Osteoblast (primary cell): ENCODE data around the gene RAB24. TPM values are rescaled to one million over a fixed set of nuclear protein-coding genes. Genes with fewer than 3 reads are reported as not detected.

ENCODE experiments used
- DNase-seq: peaks from one replicate; pipeline ENCODE4 v3.0.0; 2011; ENCODE audit warnings: low spot score, mixed read lengths; ENCODE audit not compliant: insufficient read length; ENCODE audit errors: missing footprints
- H2AFZ ChIP-seq: 2 replicates; pipeline ENCODE4 v1.6.0; 2011; ENCODE audit warnings: mild to moderate bottlenecking, low read length
- H3K27ac ChIP-seq: 2 replicates; pipeline ENCODE4 v1.5.1; 2011; ENCODE audit warnings: mild to moderate bottlenecking, low read depth, low read length, moderate library complexity
- H3K27me3 ChIP-seq: 2 replicates; pipeline ENCODE4 v1.6.0; 2012; ENCODE audit warnings: mild to moderate bottlenecking, control low read depth, inconsistent platforms, low read length, moderate library complexity; ENCODE audit not compliant: insufficient read depth
- H3K36me3 ChIP-seq: 2 replicates; pipeline ENCODE4 v1.5.1; 2011; ENCODE audit warnings: mild to moderate bottlenecking, low read length, control low read depth, moderate library complexity; ENCODE audit not compliant: insufficient read depth
- H3K4me1 ChIP-seq: 2 replicates; pipeline ENCODE4 v1.5.1; 2011; ENCODE audit warnings: mild to moderate bottlenecking, low read length, control low read depth, moderate library complexity; ENCODE audit not compliant: insufficient read depth
- H3K4me2 ChIP-seq: 2 replicates; pipeline ENCODE4 v1.6.0; 2011; ENCODE audit warnings: mild to moderate bottlenecking, low read length; ENCODE audit not compliant: insufficient read depth
- H3K4me3 ChIP-seq: fragments of 200-600 bp; sonication (generic); 3 replicates; pipeline ENCODE4 v1.5.1; 2012; ENCODE audit warnings: mild to moderate bottlenecking, low read length, inconsistent platforms; ENCODE audit not compliant: insufficient read depth
- H3K79me2 ChIP-seq: 2 replicates; pipeline ENCODE4 v1.6.0; 2012; ENCODE audit warnings: mild to moderate bottlenecking, low read length, control low read depth, inconsistent platforms; ENCODE audit not compliant: insufficient read depth
- H3K9me3 ChIP-seq: 2 replicates; pipeline ENCODE4 v1.5.1; 2011; ENCODE audit warnings: low read depth, low read length, control low read depth
- H4K20me1 ChIP-seq: 2 replicates; pipeline ENCODE4 v1.6.0; 2012; ENCODE audit warnings: mild to moderate bottlenecking, low read length, control low read depth; ENCODE audit not compliant: insufficient read depth
- total RNA-seq: library from RNA; depleted of rRNA; stranded (reverse); fragments of >200 nt; gene quantifications from 2 replicates; pipeline ENCODE4 v1.2.3, GENCODE V29; 2012
- TF ChIP-seq, protein P1 (sequence below): IDR thresholded peaks from 2 replicates; pipeline ENCODE4 v1.5.1; 2011; ENCODE audit warnings: mild to moderate bottlenecking, low read depth, low read length, moderate library complexity; ENCODE audit errors: extremely low read depth

RAB24 gene
- total RNA-seq, 1 donor = 22.8 TPM

DNA sequence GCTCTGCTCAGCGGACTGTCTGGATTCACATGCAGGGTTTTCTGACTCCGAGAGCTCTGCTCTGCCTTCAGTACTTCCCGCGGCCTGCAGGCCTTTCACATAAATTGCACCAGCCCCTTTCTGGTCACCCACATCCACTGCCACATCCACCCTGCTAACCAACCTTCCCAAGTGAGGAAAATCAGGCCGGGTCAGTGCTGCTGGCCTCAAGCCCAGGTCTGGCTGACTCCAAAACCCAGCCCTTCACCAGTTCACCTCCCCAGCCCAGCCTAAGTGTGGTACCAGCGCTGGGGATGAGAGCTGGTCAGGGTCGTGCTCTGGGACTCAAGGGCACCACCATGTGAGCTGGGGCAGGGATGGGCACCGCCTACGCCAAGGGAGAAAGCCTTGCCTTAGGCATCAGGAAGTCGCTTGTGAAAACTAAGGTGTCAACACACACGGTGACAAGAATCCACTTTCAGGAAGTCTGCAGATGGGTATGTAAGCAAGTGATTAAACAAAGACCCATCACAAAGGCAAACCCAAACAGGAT, 35.7 kb upstream of the RAB24 start:
- TF ChIP-seq, protein P1, sequence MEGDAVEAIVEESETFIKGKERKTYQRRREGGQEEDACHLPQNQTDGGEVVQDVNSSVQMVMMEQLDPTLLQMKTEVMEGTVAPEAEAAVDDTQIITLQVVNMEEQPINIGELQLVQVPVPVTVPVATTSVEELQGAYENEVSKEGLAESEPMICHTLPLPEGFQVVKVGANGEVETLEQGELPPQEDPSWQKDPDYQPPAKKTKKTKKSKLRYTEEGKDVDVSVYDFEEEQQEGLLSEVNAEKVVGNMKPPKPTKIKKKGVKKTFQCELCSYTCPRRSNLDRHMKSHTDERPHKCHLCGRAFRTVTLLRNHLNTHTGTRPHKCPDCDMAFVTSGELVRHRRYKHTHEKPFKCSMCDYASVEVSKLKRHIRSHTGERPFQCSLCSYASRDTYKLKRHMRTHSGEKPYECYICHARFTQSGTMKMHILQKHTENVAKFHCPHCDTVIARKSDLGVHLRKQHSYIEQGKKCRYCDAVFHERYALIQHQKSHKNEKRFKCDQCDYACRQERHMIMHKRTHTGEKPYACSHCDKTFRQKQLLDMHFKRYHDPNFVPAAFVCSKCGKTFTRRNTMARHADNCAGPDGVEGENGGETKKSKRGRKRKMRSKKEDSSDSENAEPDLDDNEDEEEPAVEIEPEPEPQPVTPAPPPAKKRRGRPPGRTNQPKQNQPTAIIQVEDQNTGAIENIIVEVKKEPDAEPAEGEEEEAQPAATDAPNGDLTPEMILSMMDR = no peak
- peaks cover 39% of the 10 kb centered on the region for H3K36me3 ChIP-seq
- H3K27me3 ChIP-seq = no peaks in the 10 kb centered on the region
- H3K27ac ChIP-seq = no peak overlapping the region
- H3K4me1 ChIP-seq = no peaks in the 10 kb centered on the region
- H3K4me2 ChIP-seq = no peak overlapping the region
- H3K4me3 ChIP-seq = no peak overlapping the region
- H3K9me3 ChIP-seq = no peaks in the 10 kb centered on the region
- no peak overlapping the region for H2AFZ ChIP-seq
- peaks cover 17% of the 10 kb centered on the region for H4K20me1 ChIP-seq
- H3K79me2 ChIP-seq = peaks cover 44% of the 10 kb centered on the region
- peak; percentile 39 for DNase-seq

DNA sequence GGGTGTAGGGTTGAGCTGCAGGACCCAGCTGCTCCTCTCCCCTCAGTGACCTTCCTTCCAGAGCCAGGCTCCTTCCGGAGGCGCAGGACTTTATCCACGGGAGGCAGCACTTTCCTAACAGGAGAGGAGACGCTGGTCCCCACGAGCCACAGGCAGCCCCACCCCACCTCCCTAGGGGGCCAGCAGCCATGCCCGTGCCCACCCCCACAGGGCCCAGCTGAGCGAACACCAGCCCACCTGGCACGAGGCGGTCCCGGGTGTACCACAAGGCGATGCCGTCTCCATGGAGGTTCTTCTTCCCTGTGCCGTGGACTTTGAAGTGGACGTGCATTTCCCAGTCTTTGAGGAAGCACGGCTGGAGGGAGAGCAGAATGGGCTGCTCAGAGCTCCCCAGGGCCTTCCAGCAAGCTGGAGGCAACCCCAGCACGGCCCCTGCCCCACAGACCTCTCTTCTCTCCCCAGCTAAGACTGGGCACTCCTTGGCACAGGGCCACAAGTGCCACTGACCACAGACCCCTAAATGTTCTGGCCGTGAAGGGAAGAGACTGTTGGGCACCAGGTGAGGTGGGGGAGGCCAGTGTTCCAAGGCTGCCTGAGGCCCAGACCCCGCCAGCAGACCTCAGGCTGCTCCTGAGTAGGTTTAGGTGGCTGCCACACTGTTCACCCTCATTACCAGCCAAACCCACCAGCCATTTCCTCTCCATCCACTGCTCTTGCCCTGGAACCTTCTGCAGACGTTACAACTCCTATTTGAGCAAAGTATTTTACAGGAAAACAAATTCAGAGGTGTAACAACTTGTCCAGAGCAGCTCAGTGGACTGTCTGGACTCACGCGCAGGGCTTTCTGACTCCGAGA, 35.0 kb upstream of the RAB24 start:
- H3K36me3 ChIP-seq = peaks cover 41% of the 10 kb centered on the region
- peaks cover 39% of the 10 kb centered on the region for H3K79me2 ChIP-seq
- H3K4me1 ChIP-seq = no peaks in the 10 kb centered on the region

DNA sequence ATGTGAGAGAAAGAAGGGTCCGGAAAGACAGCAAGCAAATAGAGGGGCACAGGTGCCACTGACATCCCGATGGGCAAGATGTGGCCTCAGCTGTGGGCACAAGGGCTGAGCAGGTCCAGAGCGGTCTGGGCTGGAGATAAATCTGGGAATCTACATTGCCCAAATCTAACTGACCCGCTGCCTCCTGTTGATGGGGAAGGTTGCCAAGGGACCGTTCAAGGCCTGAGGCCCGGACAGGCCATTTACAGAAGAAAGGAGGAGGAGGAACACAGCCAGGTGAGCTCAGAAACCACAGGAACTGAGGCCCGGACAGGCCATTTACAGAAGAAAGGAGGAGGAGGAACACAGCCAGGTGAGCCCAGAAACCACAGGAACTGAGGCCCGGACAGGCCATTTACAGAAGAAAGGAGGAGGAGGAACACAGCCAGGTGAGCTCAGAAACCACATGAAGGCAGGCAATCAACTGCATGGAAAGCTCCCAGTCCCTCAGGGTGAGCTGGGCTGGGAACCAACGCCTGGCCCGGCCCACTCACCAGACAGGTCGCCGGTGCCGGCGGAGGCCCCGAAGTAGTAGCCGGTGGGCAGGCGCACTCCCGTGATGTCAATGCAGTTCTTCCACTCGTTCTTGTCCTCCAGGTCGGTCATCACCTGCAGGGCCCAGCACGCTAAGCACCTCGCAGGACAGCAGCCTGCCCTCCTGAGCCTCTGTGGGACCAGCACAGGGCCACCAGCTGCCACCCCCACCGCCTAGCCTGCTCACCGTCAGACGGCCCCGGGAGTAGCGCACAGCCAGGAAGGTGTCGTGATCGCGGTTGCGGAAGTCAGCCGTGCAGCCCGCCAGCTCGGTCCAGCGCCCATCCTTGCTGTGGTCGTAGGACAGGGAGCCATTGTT, 33.3 kb upstream of the RAB24 start:
- H3K9me3 ChIP-seq = no peaks in the 10 kb centered on the region
- no peak overlapping the region for H3K4me3 ChIP-seq
- peaks cover 33% of the 10 kb centered on the region for H3K79me2 ChIP-seq
- H3K27ac ChIP-seq = no peak overlapping the region
- no peaks in the 10 kb centered on the region for H3K4me1 ChIP-seq
- peak; percentile 64 for DNase-seq
- no peak overlapping the region for H2AFZ ChIP-seq
- no peak overlapping the region for H3K4me2 ChIP-seq
- peaks cover 19% of the 10 kb centered on the region for H4K20me1 ChIP-seq
- no peaks in the 10 kb centered on the region for H3K27me3 ChIP-seq
- H3K36me3 ChIP-seq = peaks cover 48% of the 10 kb centered on the region
- TF ChIP-seq, protein P1 = no peak

More for the DNA sequence above, 35.0 kb upstream of the RAB24 start:
- no peak overlapping the region for H3K4me2 ChIP-seq
- no peaks in the 10 kb centered on the region for H3K9me3 ChIP-seq
- H2AFZ ChIP-seq = no peak overlapping the region
- TF ChIP-seq, protein P1 = no peak
- H3K27me3 ChIP-seq = no peaks in the 10 kb centered on the region
- H3K4me3 ChIP-seq = no peak overlapping the region
- peak; percentile 27 for DNase-seq
- H3K27ac ChIP-seq = no peak overlapping the region
- H4K20me1 ChIP-seq = peaks cover 17% of the 10 kb centered on the region
